NB4 (cell line): Measurements from ENCODE around the gene NFIB.

Source experiments
- DNase-seq: peaks from one replicate; pipeline ENCODE4 v3.0.0; 2010; ENCODE audit warnings: low read depth
- H3K4me3 ChIP-seq: one replicate; pipeline ENCODE4 v1.5.1; 2011; ENCODE audit warnings: mild to moderate bottlenecking, low read depth, low read length, moderate library complexity
- MYC ChIP-seq: IDR thresholded peaks from 2 replicates; pipeline ENCODE4 v1.6.1; 2011; ENCODE audit warnings: low read depth, low read length
- POLR2A ChIP-seq: IDR thresholded peaks from 2 replicates; pipeline ENCODE4 v1.6.1; 2011; ENCODE audit warnings: mild to moderate bottlenecking; ENCODE audit not compliant: insufficient read length; ENCODE audit errors: extremely low read depth
- TF ChIP-seq, protein P1 (sequence below): IDR thresholded peaks from one replicate; pipeline ENCODE4 v1.5.1; 2012; ENCODE audit warnings: low read depth, low read length
- TF ChIP-seq, protein P2 (sequence below): IDR thresholded peaks from 2 replicates; pipeline ENCODE4 v1.6.1; 2011; ENCODE audit warnings: low read depth, low read length

Gene NFIB

DNA sequence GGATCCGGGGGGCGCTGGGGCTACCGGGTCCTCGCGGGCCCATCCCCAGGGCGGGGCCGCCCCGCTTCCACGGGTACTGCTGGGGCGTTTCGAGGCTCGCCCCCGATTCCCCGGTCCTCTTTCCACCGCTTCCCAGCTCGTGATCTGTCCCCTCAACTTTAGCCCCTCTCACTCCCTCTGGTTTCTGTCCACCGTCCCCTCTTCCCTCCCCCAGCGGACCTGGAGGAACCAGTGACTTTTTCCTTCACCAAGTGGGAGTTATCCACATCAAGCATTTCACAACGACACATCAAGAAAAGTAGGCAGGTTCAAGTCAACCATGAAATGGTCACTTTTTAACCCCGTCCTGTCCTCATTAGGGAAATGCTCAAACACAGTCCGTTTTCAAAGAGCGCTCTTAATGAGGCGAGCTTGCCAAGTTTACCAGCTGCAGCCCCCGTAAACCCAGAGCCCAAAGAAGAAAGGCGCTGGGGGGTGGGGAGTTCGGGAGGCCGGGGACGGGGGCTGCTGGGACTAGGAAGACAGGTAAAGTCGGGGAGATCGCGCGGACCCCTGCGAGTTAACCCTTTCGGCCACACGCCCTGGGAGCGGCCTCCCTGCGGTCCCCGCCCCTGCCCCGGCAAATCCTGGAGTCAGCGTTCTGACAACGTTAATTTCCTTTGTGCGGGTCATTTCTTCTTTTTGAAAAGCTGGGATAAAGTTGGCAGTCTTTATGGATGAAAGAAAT, 2.1 kb upstream of the NFIB start:
- TF ChIP-seq MYC (no peak), POLR2A (no peak)
- TF ChIP-seq, protein P1, sequence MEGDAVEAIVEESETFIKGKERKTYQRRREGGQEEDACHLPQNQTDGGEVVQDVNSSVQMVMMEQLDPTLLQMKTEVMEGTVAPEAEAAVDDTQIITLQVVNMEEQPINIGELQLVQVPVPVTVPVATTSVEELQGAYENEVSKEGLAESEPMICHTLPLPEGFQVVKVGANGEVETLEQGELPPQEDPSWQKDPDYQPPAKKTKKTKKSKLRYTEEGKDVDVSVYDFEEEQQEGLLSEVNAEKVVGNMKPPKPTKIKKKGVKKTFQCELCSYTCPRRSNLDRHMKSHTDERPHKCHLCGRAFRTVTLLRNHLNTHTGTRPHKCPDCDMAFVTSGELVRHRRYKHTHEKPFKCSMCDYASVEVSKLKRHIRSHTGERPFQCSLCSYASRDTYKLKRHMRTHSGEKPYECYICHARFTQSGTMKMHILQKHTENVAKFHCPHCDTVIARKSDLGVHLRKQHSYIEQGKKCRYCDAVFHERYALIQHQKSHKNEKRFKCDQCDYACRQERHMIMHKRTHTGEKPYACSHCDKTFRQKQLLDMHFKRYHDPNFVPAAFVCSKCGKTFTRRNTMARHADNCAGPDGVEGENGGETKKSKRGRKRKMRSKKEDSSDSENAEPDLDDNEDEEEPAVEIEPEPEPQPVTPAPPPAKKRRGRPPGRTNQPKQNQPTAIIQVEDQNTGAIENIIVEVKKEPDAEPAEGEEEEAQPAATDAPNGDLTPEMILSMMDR = no peak
- TF ChIP-seq, protein P2, sequence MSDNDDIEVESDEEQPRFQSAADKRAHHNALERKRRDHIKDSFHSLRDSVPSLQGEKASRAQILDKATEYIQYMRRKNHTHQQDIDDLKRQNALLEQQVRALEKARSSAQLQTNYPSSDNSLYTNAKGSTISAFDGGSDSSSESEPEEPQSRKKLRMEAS = no peak
- no peak for DNase-seq

DNA sequence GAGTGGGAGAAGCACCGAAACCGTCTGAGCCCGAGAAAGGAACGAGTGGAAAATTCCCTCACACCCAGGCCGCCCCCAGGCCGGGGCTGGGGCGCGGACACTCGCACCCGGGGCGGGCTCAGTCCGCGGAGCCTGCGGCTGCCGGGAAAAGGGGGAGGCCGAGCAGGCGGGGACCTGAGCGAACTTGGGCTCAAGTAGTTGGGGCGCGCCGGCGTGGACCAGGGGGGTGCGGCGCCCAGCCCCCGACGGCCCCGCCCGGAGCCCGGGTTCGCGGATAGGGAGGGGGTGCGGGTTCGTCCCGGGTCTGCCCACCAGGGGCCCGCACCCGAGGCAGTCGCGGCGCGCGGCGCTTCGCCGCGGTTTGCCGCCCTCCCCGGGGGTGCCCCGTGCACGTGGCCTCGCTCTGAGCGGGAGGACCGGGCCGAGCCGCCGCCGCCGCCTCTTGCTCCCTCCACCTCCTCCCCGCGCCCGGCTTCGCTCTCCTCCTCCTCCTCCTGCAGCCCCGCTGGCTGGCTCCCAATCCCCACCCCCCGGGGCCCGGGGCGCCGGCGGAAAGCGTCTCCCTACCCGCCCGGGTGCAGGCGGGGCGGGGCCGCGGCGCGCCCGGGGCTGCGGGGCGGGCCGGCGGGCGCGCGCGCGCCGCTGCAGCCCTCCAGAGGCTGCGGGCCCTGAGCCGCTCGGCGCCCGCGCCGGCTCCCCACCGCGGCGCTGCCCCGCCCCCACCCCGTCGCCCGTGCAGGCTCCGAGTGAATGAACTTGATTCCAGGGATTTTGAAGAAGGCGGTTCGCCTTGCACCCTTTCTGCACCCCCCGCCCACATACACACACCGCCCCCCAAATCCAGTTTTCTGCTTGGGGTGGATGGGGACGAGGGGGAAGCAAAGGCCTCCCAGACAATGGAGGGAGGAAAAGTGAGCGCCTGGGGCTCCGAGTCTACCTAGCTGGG, 1.3 kb upstream of the NFIB start:
- H3K4me3 ChIP-seq = no peak overlapping the region
- DNase-seq = no peak
- TF ChIP-seq, protein P1 = no peak
- TF ChIP-seq POLR2A (no peak), MYC (no peak)
- TF ChIP-seq, protein P2 = no peak

More for the DNA sequence above, 2.1 kb upstream of the NFIB start:
- H3K4me3 ChIP-seq = no peak overlapping the region

DNA sequence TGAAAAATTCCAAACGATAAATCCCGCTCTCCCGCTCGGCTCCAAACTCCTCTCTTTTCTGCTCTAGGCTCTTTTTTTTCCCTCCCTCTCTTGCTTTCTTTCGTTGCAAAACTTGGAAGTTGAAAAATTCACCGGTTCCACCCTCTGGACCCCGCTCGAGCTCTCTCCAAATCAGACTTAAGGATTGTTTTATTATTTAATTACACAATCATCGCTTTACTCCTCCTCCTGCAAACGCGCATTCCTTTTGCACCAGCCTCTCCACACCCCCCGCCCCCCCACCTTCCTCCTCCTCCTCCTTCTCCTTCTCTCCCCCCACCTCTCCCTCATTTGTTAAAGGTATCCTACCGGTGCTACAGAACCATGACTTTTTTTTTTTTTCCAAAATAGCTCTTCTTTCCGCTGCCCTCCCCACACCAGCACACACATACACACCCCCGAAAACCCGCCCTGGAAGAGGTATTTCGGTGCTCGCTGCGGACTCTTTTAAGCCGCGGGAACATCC, 535 bp upstream of the NFIB start:
- no peak overlapping the region for H3K4me3 ChIP-seq
- DNase-seq = no peak
- TF ChIP-seq MYC = no peak

DNA sequence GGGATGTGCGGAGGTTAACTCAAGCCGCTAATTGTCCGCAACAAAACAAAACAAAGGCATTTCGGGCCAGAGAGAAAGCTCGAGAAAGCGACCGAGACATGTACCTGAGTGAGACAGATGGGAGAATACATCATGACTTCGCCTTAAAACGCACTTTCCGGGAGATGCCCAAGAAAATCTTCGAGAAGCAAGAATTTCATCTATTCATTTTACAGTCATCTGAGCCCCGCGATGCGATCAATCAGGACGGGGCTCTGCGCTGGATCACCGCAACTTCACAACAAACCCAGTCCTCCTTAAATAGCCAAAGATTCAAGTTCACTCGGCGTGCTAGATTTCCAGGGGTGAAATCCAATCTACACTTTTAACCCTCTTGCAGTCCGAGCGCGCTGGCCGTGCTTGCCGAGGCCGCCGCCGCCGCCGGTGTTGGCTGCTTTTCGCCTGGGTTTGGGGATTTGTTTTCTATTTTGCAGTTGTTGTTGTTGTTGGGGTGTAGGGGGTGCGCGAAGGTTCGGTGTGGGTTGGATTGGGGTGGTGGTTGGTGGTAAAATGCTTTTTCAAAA, 482 bp downstream of the NFIB start:
- no peak for DNase-seq
- TF ChIP-seq, protein P1 = no peak
- TF ChIP-seq POLR2A (no peak), MYC (no peak)
- TF ChIP-seq, protein P2 = no peak
- H3K4me3 ChIP-seq = no peak overlapping the region

DNA sequence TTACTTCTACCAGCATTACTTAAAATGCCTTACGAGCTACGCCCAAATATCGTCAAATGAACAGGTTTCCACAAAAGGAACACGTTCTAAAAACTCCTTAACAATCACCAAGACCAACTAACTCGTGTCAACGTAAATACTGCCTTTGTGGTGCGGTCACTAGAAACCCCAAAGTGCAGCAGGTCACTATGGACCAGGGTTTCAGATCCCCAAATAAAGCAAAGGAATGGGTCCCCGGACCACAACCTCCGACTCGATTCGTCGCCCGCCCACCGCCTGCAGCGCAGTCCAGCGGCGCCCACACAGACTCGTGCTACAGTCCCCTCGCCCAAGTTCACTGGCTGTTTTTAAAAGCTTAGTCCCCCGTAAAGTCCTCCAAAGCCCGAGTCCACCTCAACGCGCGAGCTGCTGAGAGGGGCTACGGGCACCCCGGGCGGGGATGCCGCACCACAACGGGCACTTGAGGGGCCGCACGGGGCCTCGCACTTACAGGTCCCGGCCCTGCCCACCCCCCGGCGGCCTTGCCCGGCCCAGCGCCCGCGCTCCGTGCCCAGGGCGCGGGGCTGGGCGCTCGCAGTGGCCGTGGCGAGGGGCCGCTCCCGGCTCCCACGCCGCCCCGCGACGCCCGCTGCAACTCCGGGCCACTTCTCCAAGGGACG, 1.1 kb downstream of the NFIB start:
- no peak for DNase-seq
- TF ChIP-seq, protein P1 = no peak
- TF ChIP-seq MYC = no peak
- no peak overlapping the region for H3K4me3 ChIP-seq
